ENCODE data around the gene NPIPB6. TPM values are rescaled to one million over a fixed set of nuclear protein-coding genes. Genes with fewer than 3 reads are reported as not detected.

The NPIPB6 gene
- total and polyA plus RNA-seq, 2 experiments from 2014 or later = 1.5 to 1.8 TPM

GRCh38 chr16:28316054-28316453 is 47.3 kb downstream of the NPIPB6 start (continued):
- TF ChIP-seq, protein P1, sequence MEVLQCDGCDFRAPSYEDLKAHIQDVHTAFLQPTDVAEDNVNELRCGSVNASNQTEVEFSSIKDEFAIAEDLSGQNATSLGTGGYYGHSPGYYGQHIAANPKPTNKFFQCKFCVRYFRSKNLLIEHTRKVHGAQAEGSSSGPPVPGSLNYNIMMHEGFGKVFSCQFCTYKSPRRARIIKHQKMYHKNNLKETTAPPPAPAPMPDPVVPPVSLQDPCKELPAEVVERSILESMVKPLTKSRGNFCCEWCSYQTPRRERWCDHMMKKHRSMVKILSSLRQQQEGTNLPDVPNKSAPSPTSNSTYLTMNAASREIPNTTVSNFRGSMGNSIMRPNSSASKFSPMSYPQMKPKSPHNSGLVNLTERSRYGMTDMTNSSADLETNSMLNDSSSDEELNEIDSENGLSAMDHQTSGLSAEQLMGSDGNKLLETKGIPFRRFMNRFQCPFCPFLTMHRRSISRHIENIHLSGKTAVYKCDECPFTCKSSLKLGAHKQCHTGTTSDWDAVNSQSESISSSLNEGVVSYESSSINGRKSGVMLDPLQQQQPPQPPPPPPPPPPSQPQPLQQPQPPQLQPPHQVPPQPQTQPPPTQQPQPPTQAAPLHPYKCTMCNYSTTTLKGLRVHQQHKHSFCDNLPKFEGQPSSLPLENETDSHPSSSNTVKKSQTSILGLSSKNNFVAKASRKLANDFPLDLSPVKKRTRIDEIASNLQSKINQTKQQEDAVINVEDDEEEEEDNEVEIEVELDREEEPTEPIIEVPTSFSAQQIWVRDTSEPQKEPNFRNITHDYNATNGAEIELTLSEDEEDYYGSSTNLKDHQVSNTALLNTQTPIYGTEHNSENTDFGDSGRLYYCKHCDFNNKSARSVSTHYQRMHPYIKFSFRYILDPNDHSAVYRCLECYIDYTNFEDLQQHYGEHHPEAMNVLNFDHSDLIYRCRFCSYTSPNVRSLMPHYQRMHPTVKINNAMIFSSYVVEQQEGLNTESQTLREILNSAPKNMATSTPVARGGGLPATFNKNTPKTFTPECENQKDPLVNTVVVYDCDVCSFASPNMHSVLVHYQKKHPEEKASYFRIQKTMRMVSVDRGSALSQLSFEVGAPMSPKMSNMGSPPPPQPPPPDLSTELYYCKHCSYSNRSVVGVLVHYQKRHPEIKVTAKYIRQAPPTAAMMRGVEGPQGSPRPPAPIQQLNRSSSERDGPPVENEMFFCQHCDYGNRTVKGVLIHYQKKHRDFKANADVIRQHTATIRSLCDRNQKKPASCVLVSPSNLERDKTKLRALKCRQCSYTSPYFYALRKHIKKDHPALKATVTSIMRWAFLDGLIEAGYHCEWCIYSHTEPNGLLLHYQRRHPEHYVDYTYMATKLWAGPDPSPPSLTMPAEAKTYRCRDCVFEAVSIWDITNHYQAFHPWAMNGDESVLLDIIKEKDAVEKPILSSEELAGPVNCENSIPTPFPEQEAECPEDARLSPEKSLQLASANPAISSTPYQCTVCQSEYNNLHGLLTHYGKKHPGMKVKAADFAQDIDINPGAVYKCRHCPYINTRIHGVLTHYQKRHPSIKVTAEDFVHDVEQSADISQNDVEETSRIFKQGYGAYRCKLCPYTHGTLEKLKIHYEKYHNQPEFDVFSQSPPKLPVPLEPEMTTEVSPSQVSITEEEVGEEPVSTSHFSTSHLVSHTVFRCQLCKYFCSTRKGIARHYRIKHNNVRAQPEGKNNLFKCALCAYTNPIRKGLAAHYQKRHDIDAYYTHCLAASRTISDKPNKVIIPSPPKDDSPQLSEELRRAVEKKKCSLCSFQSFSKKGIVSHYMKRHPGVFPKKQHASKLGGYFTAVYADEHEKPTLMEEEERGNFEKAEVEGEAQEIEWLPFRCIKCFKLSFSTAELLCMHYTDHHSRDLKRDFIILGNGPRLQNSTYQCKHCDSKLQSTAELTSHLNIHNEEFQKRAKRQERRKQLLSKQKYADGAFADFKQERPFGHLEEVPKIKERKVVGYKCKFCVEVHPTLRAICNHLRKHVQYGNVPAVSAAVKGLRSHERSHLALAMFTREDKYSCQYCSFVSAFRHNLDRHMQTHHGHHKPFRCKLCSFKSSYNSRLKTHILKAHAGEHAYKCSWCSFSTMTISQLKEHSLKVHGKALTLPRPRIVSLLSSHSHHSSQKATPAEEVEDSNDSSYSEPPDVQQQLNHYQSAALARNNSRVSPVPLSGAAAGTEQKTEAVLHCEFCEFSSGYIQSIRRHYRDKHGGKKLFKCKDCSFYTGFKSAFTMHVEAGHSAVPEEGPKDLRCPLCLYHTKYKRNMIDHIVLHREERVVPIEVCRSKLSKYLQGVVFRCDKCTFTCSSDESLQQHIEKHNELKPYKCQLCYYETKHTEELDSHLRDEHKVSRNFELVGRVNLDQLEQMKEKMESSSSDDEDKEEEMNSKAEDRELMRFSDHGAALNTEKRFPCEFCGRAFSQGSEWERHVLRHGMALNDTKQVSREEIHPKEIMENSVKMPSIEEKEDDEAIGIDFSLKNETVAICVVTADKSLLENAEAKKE (CRISPR knock-in tag; IDR thresholded peaks at IDR 0.05) = no peak
- TF ChIP-seq EZH2 (IDR thresholded peaks at IDR 0.05; ENCODE audit: low read depth, unreplicated experiment) (no peak), ETS1 (IDR thresholded peaks at IDR 0.05) (no peak), EZH2phosphoT487 (IDR thresholded peaks at IDR 0.05; ENCODE audit: unreplicated experiment) (no peak), NANOG (IDR thresholded peaks at IDR 0.05; ENCODE audit: borderline replicate concordance) (no peak), CREB1 (CRISPR knock-in tag; IDR thresholded peaks at IDR 0.05; ENCODE audit: low read depth) (no peak)
- TF ChIP-seq, protein P2, sequence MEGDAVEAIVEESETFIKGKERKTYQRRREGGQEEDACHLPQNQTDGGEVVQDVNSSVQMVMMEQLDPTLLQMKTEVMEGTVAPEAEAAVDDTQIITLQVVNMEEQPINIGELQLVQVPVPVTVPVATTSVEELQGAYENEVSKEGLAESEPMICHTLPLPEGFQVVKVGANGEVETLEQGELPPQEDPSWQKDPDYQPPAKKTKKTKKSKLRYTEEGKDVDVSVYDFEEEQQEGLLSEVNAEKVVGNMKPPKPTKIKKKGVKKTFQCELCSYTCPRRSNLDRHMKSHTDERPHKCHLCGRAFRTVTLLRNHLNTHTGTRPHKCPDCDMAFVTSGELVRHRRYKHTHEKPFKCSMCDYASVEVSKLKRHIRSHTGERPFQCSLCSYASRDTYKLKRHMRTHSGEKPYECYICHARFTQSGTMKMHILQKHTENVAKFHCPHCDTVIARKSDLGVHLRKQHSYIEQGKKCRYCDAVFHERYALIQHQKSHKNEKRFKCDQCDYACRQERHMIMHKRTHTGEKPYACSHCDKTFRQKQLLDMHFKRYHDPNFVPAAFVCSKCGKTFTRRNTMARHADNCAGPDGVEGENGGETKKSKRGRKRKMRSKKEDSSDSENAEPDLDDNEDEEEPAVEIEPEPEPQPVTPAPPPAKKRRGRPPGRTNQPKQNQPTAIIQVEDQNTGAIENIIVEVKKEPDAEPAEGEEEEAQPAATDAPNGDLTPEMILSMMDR (conservative IDR thresholded peaks at IDR 0.05; ENCODE audit: low read depth in 2 of 2) = no peak
